HG03460 (cell line): ENCODE measurements around the gene MSTN.
"Not testable (repeated sequence)": the region's sequence is repeated elsewhere in the genome, so short reads cannot be mapped to it uniquely, and the experiment has no call there.

Experiments
- ATAC-seq: cut with Tn5 transposase; IDR thresholded peaks from one replicate; pipeline ENCODE4 v1.9.1; 2021; ENCODE audit not compliant: unreplicated experiment

The MSTN gene

DNA sequence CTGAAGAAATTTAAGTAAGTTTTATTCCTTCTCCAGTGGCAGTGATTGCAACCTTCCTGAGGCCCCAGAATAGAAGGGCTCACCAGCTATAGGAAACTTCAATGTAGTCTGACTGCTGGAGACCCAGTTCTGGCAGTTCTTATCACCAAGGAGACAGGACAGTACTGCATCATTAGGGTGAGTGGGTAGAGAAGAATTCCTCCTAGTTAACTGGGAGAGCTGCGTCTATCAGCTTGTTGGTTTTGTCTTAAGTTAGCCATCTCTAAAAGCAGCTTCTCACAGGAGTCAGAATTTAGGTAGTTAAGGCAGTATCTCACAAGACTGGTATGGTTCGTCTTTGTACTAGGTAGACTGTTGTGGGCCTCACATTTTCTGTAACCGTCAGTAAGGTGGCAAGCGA lies 3.3 kb upstream of the MSTN start:
- no peak for ATAC-seq

GRCh38 chr2:190063624-190064023 lies 1.1 kb upstream of the MSTN start:
- no peak for ATAC-seq

GRCh38 chr2:190062053-190062452 lies 476 bp downstream of the MSTN start:
- no peak for ATAC-seq

DNA sequence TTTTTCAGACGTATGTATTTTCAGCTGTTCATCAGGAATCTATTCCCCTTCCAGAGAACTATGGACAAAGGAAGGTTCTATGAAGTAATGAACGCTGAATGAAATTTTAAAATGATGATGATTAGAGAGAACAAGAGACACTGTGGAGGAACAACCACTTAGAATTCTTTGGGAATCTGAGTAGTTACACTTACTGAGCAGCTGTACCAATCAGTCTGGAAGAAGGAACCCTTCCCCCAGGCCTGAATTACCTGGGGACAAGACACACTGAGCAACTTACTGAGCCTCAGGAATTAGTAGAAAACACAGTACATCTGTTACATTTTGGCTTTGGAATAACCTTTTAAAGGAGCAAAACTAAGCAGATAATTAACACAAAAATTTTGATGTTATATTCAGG lies 1.9 kb downstream of the MSTN start:
- no peak for ATAC-seq

DNA sequence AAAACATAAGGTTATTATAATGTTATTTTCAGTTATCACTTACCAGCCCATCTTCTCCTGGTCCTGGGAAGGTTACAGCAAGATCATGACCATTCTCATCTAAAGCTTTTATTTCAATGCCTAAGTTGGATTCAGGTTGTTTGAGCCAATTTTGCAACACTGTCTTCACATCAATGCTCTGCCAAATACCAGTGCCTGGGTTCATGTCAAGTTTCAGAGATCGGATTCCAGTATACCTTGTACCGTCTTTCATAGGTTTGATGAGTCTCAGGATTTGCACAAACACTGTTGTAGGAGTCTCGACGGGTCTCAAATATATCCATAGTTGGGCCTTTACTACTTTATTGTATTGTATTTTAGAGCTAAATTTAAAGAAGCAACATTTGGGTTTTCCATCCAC lies 2.5 kb downstream of the MSTN start:
- ATAC-seq, result no peak

DNA sequence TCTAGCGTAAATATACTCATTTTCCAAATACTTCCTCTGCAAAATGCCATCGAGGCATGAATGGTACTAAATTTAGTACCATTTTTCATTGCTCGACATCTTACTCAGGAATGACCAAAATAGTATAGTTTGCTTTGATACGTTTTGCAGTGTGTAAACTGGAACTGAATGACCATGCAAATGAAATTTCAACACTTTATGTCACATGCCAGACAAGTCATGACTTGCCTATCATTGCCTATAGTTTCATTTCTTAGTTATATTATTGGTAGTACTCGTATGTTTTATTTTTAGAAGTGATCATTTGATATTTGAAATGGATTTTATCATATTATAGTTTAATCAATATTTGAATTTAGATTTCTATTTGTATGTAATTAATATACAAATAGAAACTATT lies 9.1 kb downstream of the MSTN start:
- no peak for ATAC-seq

GRCh38 chr2:190052307-190052706 lies 10.2 kb downstream of the MSTN start:
- ATAC-seq, result no peak

- ATAC-seq, result no peak
Observed at GRCh38 chr2:190051223-190051622, 11.3 kb downstream of the MSTN start.

DNA sequence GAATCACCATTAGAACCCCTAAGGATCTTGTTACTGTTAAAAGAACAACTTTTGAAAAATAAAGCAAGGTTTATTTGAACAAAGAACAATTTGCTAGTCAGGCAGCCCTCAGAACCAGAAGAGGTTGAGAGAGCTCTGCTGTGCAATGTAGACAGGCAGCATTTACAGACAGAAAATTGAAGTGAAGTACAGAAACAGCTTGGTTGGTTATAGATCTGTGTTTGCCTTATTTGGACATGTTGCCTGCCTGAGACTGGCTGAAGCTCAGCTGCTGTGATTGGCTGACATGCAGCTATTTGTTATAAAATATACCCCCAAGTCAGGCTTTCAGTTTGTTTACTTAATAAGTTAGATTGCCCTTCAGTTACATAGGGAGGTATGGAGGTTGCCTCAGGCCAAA lies 12.5 kb downstream of the MSTN start:
- ATAC-seq, result no peak

GRCh38 chr2:190044866-190045265 lies 17.7 kb downstream of the MSTN start:
- ATAC-seq, result no peak

GRCh38 chr2:190043441-190043840 lies 19.1 kb downstream of the MSTN start:
- no peak for ATAC-seq

DNA sequence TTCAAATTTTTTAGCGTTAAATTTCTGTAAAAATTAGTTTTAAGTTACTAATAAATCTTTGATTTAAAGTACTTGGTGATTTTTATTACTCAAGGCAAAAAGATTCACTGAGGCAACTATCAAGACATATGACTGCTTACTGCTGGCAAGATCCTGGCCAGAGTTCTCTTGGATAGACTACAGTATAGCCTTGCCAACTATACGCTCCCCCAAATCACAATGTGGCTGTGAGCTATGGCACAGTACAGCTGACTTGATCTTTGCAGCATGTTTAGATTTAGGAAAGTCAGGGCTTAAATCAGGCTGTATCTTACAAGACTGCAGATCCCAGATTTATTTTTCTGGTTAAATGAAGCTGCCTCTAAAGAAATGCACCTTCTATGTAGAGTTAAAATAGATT lies 26.5 kb downstream of the MSTN start:
- no peak for ATAC-seq

- ATAC-seq, result not testable (repeated sequence)
Observed at GRCh38 chr2:190034417-190034816, 28.1 kb downstream of the MSTN start.

DNA sequence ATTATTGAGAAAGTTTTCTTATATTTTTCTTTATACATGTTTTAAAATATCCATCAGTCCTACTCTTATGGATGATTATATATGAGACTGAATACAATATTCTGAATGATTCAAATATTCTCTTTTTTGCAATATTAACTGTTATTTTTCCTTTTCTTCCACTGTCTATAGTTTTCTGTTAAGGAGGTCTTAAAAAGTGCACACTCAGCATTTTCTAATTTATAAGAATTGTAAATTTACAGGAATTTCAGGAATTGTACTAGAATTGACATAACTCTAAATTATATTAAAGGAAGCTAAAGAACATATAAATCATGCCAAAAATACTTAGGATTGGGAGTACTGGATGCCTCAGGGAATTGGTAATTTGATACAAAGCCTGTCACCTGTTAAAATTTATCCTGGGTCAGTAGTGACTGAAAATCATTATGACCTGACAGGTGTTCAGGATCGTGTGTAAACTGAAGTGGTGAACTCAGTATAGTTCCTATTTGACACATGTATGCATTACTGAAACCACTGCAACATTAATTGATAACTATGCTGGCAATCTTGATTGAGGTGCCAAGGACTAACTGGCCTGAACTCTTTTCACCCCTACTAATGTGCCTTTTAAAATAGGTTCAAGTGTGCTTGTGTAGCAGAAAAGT lies 30.4 kb downstream of the MSTN start:
- no peak for ATAC-seq

DNA sequence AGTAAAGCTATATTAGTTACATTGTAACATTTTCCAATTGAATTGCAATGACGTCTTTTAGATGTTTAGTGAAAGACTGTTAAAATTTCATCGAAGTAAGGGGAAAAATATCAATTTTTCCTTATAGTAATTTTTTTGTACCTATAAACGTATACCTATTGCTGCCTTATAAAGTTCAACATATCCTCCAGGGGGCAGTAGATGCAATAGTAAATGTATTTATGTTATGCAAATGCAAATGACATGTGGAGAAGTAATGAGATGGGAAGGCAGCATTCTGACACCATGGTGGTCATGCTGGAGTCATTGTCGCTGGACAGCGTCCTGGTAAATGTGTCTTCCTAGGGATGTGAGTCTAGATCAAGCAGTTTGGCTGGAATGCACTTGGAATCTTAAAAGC lies 38.7 kb downstream of the MSTN start:
- ATAC-seq, result peak; percentile 80

DNA sequence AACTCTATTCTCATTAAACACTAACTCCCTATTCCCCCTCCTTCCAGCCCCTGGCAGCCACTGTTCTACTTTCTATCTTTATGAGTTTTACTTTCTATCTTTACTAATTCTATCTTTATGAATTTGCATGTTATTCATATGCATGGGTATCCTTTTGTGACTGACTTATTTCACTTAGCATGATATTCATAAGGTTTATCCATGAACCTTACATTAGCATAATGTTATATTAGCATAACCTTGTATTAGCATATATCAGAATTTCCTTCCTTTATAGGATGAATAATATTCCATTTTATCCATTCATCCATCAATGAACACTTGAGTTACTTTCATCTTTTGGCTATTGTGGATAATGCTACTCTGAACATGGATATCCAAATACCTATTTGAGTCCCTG lies 41.8 kb downstream of the MSTN start:
- ATAC-seq, result no peak

- no peak for ATAC-seq
Observed at GRCh38 chr2:190017837-190018236, 44.7 kb downstream of the MSTN start.

- ATAC-seq, result not testable (repeated sequence)
Observed at GRCh38 chr2:190015969-190016368, 46.6 kb downstream of the MSTN start.
